ENCODE results near the gene PLOD2.

Gene PLOD2

GRCh38 chr3:146166415-146166821, 5.4 kb upstream of the PLOD2 start:
- no peak for DNase-seq (ENCODE audit: low spot score)

DNA sequence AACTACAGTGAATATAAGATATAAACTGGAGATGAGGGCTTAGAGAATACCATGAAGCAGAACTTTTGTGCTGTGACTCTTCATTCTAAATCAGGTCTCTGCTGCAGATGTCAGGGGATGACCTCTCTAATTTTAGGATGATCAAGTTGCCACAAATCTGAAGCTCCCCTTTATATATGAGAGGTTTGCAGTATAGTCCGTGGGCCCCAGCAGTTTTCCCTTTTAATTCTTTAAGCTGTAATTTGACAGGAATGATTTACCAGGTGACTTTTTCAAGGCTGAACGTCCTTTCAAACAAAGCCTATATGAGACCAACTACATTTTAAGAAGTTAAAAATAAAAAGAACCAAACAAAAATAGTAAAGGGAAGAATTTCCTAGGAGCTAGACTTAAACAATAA, 4.9 kb upstream of the PLOD2 start:
- no peak for DNase-seq (ENCODE audit: low spot score)

- no peak for DNase-seq (ENCODE audit: low spot score)
Measured at GRCh38 chr3:146164971-146165769, 4.2 kb upstream of the PLOD2 start.

DNA sequence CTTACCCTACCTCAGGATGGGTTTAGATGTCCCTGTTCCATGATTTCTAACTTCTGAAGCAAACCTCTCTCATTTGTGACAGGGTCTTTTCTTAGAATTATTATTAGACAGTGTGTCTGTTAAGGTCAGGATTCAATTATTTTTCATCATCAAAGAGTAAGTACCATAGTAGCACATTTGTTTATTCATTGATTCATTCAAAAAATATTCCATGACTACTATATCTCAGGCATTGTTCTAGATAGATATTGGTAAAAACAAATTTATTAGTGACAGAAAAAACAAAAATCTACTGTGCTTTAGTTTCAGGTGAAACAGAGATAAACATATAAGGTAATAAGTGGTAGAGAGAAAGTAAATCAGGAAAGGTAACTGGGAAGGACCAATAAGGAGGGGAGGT, 3.5 kb upstream of the PLOD2 start:
- DNase-seq (ENCODE audit: low spot score) = no peak

DNA sequence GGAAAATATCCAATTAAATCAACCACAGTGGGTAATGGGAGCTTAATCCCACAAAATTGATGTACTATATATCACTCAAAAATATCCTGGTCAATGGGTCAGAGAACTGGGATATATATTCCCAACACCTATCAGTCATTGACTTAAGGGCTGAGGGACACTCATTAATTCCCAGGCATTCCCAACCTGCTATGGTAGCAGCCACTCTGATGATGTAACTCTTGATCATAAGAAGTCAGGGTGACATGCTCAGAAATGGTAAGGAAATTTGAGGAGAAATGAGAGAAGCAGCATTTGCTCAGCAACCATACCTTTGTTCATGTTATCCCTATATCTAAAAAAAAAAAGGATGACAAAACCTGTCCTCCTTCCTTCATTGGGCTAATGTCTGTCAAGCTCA, 3.1 kb upstream of the PLOD2 start:
- DNase-seq (ENCODE audit: low spot score) = no peak

DNA sequence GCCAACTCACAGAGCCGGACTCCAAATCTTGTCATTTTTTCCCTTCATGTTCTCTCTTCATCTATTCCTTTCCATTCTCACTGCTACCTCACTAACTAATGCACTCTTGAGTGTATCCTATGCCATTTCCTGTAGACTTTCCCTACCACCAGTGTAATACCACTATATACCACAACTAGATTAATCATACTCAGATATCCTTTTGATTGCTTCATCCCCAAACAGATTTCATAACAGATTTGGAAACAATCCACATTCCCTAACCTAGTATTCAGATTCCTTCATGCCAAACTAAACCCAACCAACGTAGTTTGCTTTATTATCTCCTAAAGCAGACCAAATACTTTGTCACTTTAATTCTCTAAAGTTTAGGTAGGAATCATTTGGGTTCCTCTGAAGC, 2.6 kb upstream of the PLOD2 start:
- no peak for DNase-seq (ENCODE audit: low spot score)

GRCh38 chr3:146162561-146162960, 1.6 kb upstream of the PLOD2 start:
- DNase-seq (ENCODE audit: low spot score) = no peak

- no peak for DNase-seq (ENCODE audit: low spot score)
Measured at GRCh38 chr3:146161663-146162002, 649 bp upstream of the PLOD2 start.

DNA sequence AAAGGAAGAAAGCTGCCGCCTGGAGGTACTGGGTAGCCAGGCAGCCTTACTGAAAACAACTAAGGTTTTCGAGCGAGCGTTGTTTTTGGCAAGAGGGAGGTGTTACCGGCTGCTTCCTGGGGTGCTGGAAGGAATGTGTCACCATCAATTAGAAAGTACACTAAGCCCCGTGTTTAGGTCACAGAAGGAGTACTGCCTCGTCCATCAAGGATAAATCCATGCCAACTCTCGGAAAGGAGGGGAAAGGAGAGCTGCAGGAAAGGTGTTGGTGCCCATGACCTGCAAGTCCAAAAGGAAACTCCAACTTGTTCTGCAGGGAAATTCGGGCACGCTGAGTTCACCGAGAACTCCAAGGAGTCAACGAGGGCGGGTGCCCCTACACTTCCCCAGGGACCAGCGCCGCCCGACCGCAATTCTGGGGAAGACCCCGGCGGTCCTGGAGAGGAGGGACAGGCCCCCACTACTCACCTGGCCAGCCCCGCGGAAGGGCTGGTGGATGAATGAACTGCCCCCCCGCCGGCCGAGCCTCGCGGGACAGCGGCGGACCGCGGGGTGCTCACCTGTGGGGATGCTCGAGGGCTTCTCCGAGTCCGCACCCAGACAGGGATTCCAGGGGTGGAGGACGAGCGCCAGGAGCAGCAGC, 542 bp downstream of the PLOD2 start:
- DNase-seq (ENCODE audit: low spot score) = no peak

DNA sequence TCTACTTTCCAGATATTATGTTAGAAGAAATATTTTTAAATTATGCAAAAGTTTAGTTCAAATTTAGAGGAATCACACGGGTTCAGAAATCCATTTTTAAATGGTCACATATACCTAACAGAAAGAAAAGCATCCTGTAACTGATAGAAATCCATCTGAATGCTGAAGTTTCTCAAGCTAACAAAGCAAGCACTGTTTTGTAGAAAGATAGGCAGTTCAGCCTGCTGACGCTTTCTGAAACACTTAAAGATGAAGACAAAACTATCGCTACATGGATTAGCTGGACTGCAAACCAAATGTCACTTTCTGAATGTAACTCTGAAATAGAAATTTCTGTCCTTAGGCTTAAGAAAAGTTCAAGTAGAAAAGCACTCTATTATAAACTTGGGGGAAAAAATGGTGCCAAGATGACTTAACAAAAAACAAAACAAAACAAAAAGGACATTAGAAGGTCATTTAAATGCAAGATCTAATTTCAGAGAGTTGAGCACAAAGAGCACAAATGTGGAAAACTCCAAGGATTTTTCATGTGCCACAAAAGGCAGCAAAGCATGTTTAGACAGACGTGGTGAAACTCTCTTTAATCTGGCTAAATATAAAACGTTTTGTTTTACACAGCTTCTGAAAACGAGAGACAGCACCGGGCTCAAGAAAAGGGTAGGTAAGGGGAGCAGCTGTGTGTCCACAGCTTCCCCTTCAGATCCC, 1.2 kb downstream of the PLOD2 start:
- DNase-seq (ENCODE audit: low spot score) = no peak

GRCh38 chr3:146159037-146159436, 1.9 kb downstream of the PLOD2 start:
- DNase-seq (ENCODE audit: low spot score) = no peak

GRCh38 chr3:146157325-146158060, 3.5 kb downstream of the PLOD2 start:
- DNase-seq (ENCODE audit: low spot score) = no peak

DNA sequence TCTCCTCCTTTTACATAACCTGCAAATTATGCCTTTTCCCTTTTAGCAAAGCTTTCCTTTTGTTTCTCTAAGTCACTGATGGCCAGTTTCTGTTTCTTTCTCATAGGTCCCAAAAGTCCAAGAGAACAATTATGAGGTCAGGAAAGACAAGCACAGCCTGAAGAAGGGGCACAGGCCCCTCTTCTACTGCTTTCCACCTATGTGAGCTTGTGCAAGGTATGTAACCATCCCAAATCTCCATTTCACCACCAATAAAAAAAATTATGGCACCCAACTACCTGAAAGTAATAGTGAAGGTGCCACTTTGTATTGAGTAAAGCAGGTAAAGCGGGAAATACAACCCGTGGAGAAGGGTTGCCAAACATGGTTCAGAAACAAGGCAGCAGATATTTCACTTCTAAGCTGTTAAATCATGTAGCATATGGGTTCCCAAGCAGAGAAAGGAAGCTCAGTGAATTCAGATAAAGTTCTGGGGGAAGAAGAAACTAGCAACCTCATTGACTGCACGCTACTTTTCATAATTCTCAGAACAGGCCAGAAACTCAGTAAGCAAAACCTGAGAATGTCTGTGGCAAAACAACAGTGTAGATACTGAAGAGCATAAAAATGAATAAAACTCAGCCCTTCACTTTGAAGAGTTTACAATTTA, 4.2 kb downstream of the PLOD2 start:
- no peak for DNase-seq (ENCODE audit: low spot score)

GRCh38 chr3:146156095-146156494, 4.9 kb downstream of the PLOD2 start:
- no peak for DNase-seq (ENCODE audit: low spot score)

GRCh38 chr3:146154995-146155394, 6.0 kb downstream of the PLOD2 start:
- no peak for DNase-seq (ENCODE audit: low spot score)

DNA sequence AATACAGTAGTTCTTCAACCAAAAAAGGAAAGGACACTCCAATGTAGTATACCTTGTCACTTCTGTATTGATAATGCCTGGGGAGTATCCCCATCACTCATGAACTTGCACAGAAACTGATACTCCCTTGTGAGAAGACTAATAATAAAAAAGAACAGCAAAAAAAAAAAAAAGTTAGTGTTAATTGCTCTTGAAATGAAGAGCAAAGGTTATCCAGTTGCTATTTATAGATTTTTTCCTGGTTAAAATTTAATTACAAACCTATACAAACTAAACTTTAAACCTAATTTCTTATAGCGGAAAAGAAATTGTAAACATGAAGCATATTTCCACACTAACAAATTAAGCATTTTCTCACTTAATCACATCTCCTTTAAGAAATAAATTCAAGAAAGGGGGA, 6.7 kb downstream of the PLOD2 start:
- no peak for DNase-seq (ENCODE audit: low spot score)

DNA sequence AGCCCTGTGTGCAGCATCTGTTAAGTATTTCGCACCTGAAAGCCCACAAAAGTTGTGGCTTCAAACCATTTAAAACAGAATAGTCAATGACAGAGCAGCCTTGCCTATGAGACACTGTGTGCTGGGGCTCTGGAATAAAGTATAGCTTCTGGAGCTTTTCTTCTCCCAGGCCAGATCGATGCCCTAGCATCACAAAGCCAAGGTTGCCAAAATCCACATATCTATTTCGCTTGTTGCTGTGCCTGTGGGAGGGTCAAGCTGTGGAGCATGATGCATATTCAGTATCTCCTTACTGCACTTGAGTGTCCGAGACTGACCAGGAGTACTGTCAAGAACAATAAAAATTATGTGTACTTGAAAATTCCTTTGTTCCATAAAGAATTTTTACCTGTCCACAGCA, 7.6 kb downstream of the PLOD2 start:
- no peak for DNase-seq (ENCODE audit: low spot score)

GRCh38 chr3:146152834-146153233, 8.2 kb downstream of the PLOD2 start:
- no peak for DNase-seq (ENCODE audit: low spot score)

DNA sequence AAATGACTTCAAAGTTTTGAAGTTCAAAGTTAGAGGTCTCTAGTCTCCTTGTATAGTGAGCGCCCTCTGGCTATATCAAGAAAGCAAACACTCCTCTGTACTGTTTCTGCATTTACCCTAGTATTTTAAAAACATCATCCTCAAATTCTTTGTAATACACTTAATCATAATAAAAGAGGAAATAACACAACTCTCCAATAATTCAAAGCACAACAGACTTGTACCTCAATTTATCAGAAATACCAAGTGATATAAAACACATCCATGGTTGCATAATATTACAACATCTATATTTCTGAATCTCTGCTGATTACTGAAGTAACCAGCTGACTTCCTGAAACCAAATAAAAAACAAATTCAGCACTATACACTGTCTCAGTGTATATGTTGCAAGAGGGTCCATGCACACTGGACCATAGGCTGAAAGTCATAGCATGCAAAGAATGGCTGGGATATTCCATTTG, 12.5 kb downstream of the PLOD2 start:
- DNase-seq (ENCODE audit: low spot score) = no peak

GRCh38 chr3:146145642-146146041, 15.3 kb downstream of the PLOD2 start:
- no peak for DNase-seq (ENCODE audit: low spot score)

GRCh38 chr3:146142757-146143156, 18.2 kb downstream of the PLOD2 start:
- DNase-seq (ENCODE audit: low spot score) = no peak

- DNase-seq (ENCODE audit: low spot score) = no peak
Measured at GRCh38 chr3:146139586-146140110, 21.3 kb downstream of the PLOD2 start.
